GM19395 (cell line): ENCODE results near the gene MYBPH.

ENCODE experiments used
- ATAC-seq: cut with Tn5 transposase; IDR thresholded peaks from one replicate; pipeline ENCODE4 v1.9.1; 2021; ENCODE audit warnings: mild to moderate bottlenecking, moderate library complexity; ENCODE audit not compliant: unreplicated experiment

The MYBPH gene

GRCh38 chr1:203167026-203167912 is 8.4 kb downstream of the MYBPH start:
- ATAC-seq: no peak

GRCh38 chr1:203166192-203166940 is 9.3 kb downstream of the MYBPH start:
- ATAC-seq: no peak

- no peak for ATAC-seq
These were observed 9.8 kb downstream of the MYBPH start for GRCh38 chr1:203165800-203166161.

GRCh38 chr1:203165101-203165799 is 10.4 kb downstream of the MYBPH start:
- ATAC-seq: no peak

- ATAC-seq: no peak
These were observed 11.6 kb downstream of the MYBPH start for GRCh38 chr1:203163891-203164635.

GRCh38 chr1:203162403-203162802 is 13.2 kb downstream of the MYBPH start:
- ATAC-seq: no peak

GRCh38 chr1:203161703-203162102 is 13.9 kb downstream of the MYBPH start:
- no peak for ATAC-seq

GRCh38 chr1:203161175-203161574 is 14.5 kb downstream of the MYBPH start:
- no peak for ATAC-seq

GRCh38 chr1:203159844-203160243 is 15.8 kb downstream of the MYBPH start:
- ATAC-seq: no peak

- ATAC-seq: no peak
These were observed 16.5 kb downstream of the MYBPH start for GRCh38 chr1:203158960-203159665.

- no peak for ATAC-seq
These were observed 17.2 kb downstream of the MYBPH start for GRCh38 chr1:203158423-203158822.

GRCh38 chr1:203156280-203156679 is 19.3 kb downstream of the MYBPH start:
- no peak for ATAC-seq

- ATAC-seq: no peak
These were observed 21.4 kb downstream of the MYBPH start for GRCh38 chr1:203153989-203154821.

GRCh38 chr1:203153051-203153988 is 22.3 kb downstream of the MYBPH start:
- no peak for ATAC-seq

- no peak for ATAC-seq
These were observed 23.2 kb downstream of the MYBPH start for GRCh38 chr1:203152158-203153034.

GRCh38 chr1:203151362-203152157 is 24.1 kb downstream of the MYBPH start:
- ATAC-seq: no peak
